H9 (cell line): Measurements from ENCODE around the gene TRMT61A. TPM values are rescaled to one million over a fixed set of nuclear protein-coding genes. Genes with fewer than 3 reads are reported as not detected.

Source experiments
- DNase-seq: peaks from one replicate; pipeline ENCODE4 v3.0.0-alpha.2; 2017
- H2AFZ ChIP-seq: one replicate; pipeline ENCODE4 v1.6.1; 2013; ENCODE audit warnings: mild to moderate bottlenecking, low read length, control low read depth, moderate library complexity
- H2AK5ac ChIP-seq: 2 replicates; pipeline ENCODE4 v1.6.1; 2013; ENCODE audit warnings: low read length, control low read depth, mixed read lengths; ENCODE audit not compliant: insufficient read length
- H2BK120ac ChIP-seq: one replicate; pipeline ENCODE4 v1.6.1; 2013; ENCODE audit warnings: low read depth, mild to moderate bottlenecking, low read length, control low read depth, inconsistent platforms; ENCODE audit not compliant: poor library complexity, severe bottlenecking
- H2BK12ac ChIP-seq: 2 replicates; pipeline ENCODE4 v1.6.1; 2013; ENCODE audit warnings: low read length, control low read depth, mixed read lengths, low read depth; ENCODE audit not compliant: insufficient read length
- H2BK15ac ChIP-seq: 2 replicates; pipeline ENCODE4 v1.6.1; 2013; ENCODE audit warnings: low read depth, low read length, control low read depth
- H2BK20ac ChIP-seq: one replicate; pipeline ENCODE4 v1.6.1; 2013; ENCODE audit warnings: low read depth, mild to moderate bottlenecking, low read length, control low read depth, inconsistent platforms; ENCODE audit not compliant: poor library complexity, severe bottlenecking
- H2BK5ac ChIP-seq: 2 replicates; pipeline ENCODE4 v1.6.1; 2013; ENCODE audit warnings: low read length, control low read depth, mixed read lengths; ENCODE audit not compliant: insufficient read length
- H3K14ac ChIP-seq: 2 replicates; pipeline ENCODE4 v1.6.1; 2013; ENCODE audit warnings: low read length, control low read depth; ENCODE audit not compliant: insufficient read depth
- H3K18ac ChIP-seq: 2 replicates; pipeline ENCODE4 v1.6.1; 2013; ENCODE audit warnings: low read depth, mild to moderate bottlenecking, mixed read lengths, low read length, control low read depth; ENCODE audit not compliant: insufficient read length
- H3K23ac ChIP-seq: 2 replicates; pipeline ENCODE4 v1.6.1; 2013; ENCODE audit warnings: low read length, control low read depth, mixed read lengths, low read depth; ENCODE audit not compliant: insufficient read length
- H3K23me2 ChIP-seq: 2 replicates; pipeline ENCODE4 v1.6.1; 2013; ENCODE audit warnings: low read depth, mild to moderate bottlenecking, mixed read lengths, low read length, control low read depth; ENCODE audit not compliant: insufficient read length, poor library complexity, severe bottlenecking
- H3K27ac ChIP-seq: 2 replicates; pipeline ENCODE4 v1.5.1; 2013; ENCODE audit warnings: low read length, control low read depth, mixed read lengths, low read depth; ENCODE audit not compliant: insufficient read length
- H3K27me3 ChIP-seq: 2 replicates; pipeline ENCODE4 v1.6.1; 2013; ENCODE audit warnings: low read length, control low read depth, inconsistent platforms; ENCODE audit not compliant: insufficient read depth
- H3K4ac ChIP-seq: 2 replicates; pipeline ENCODE4 v1.6.1; 2013; ENCODE audit warnings: low read depth, mild to moderate bottlenecking, control low read depth, inconsistent platforms, low read length, moderate library complexity
- H3K4me1 ChIP-seq: 2 replicates; pipeline ENCODE4 v1.6.1; 2013; ENCODE audit warnings: low read length, control low read depth, inconsistent platforms; ENCODE audit not compliant: insufficient read depth
- H3K4me2 ChIP-seq: 2 replicates; pipeline ENCODE4 v1.6.1; 2013; ENCODE audit warnings: low read length, control low read depth, mixed read lengths; ENCODE audit not compliant: insufficient read length, insufficient read depth
- H3K56ac ChIP-seq: 2 replicates; pipeline ENCODE4 v1.6.1; 2013; ENCODE audit warnings: low read depth, mild to moderate bottlenecking, mixed read lengths, low read length, control low read depth; ENCODE audit not compliant: insufficient read length
- H3K79me1 ChIP-seq: 2 replicates; pipeline ENCODE4 v1.6.1; 2013; ENCODE audit warnings: low read depth, mild to moderate bottlenecking, moderate library complexity, low read length, control low read depth, inconsistent platforms; ENCODE audit not compliant: insufficient read depth, poor library complexity, severe bottlenecking
- H3K79me2 ChIP-seq: 2 replicates; pipeline ENCODE4 v1.6.1; 2013; ENCODE audit warnings: low read length, control low read depth, inconsistent platforms; ENCODE audit not compliant: insufficient read depth
- H3K9ac ChIP-seq: 2 replicates; pipeline ENCODE4 v1.6.1; 2013; ENCODE audit warnings: low read length, control low read depth, mixed read lengths; ENCODE audit not compliant: insufficient read length; ENCODE audit errors: extremely low read depth
- H3K9me3 ChIP-seq: one replicate; pipeline ENCODE4 v1.6.1; 2013; ENCODE audit warnings: low read depth, low read length, inconsistent platforms; ENCODE audit not compliant: control insufficient read depth
- H3T11ph ChIP-seq: one replicate; pipeline ENCODE4 v1.6.1; 2013; ENCODE audit warnings: mild to moderate bottlenecking, low read length, control low read depth, inconsistent platforms
- H4K20me1 ChIP-seq: one replicate; pipeline ENCODE4 v1.6.1; 2013; ENCODE audit not compliant: control insufficient read depth, insufficient read length, insufficient read depth
- H4K5ac ChIP-seq: 2 replicates; pipeline ENCODE4 v1.6.1; 2013; ENCODE audit warnings: low read depth, mild to moderate bottlenecking, mixed read lengths, low read length, control low read depth; ENCODE audit not compliant: insufficient read length
- H4K8ac ChIP-seq: replicated peaks from 2 replicates; pipeline ENCODE4 v1.6.1; 2013; ENCODE audit warnings: low read length, control low read depth, mixed read lengths, low read depth; ENCODE audit not compliant: insufficient read length
- H4K91ac ChIP-seq: 2 replicates; pipeline ENCODE4 v1.6.1; 2013; ENCODE audit warnings: low read depth, mild to moderate bottlenecking, moderate library complexity, mixed read lengths, low read length, control low read depth; ENCODE audit not compliant: insufficient read length
- H3K27ac Mint-ChIP-seq, 3 experiments: 2 replicates in 2 of 3; 3 replicates in 1 of 3; pipeline ENCODE4 v1.8.0; 2020 to 2021; ENCODE audit warnings: mixed read lengths in 3 of 3, mild to moderate bottlenecking in 1 of 3, moderate library complexity in 1 of 3
- H3K27me3 Mint-ChIP-seq: 2 replicates; pipeline ENCODE4 v1.8.0; 2021; ENCODE audit warnings: low read depth, mild to moderate bottlenecking, moderate library complexity, mixed read lengths
- H3K36me3 Mint-ChIP-seq, 3 experiments: 2 replicates in 2 of 3; 3 replicates in 1 of 3; pipeline ENCODE4 v1.8.0; 2020 to 2021; ENCODE audit warnings: low read depth in 3 of 3, mixed read lengths in 3 of 3; ENCODE audit not compliant: insufficient read depth in 1 of 3
- H3K4me1 Mint-ChIP-seq, 2 experiments: 2 replicates each; pipeline ENCODE4 v1.8.0; 2020; ENCODE audit warnings: mixed read lengths in 2 of 2
- H3K4me3 Mint-ChIP-seq, 2 experiments: 2 replicates in 1 of 2; 3 replicates in 1 of 2; pipeline ENCODE4 v1.8.0; 2020 to 2021; ENCODE audit warnings: mild to moderate bottlenecking in 2 of 2, mixed read lengths in 2 of 2, moderate library complexity in 1 of 2
- H3K9me3 Mint-ChIP-seq, 2 experiments: 2 replicates in 1 of 2; 3 replicates in 1 of 2; pipeline ENCODE4 v1.8.0; 2020; ENCODE audit warnings: mild to moderate bottlenecking in 2 of 2, mixed read lengths in 2 of 2, moderate library complexity in 1 of 2
- CTCF ChIP-seq: fragments of 200-600 bp; sonication (generic); conservative IDR thresholded peaks from 3 replicates; pipeline ENCODE4 v1.8.0; 2021; ENCODE audit warnings: antibody characterized with exemption, mild to moderate bottlenecking
- WGBS: extraction: QIAGEN DNeasy Blood & Tissue Kit; methylation state at CpG from one replicate; pipeline ENCODE4 v1.1.7; 2013; ENCODE audit warnings: missing lambda C conversion rate, low lambda C conversion rate, mixed read lengths; ENCODE audit not compliant: insufficient read length; ENCODE audit errors: extremely low coverage; 5-methylcytosine and 5-hydroxymethylcytosine counted together
- total RNA-seq: library from RNA; stranded (reverse); gene quantifications from 2 replicates; pipeline ENCODE4 v1.2.1, GENCODE V29; 2021

Gene TRMT61A
- total RNA-seq, 1 experiment from 2014 or later = 21.9 TPM

GRCh38 chr14:103544388-103545218, 15.6 kb downstream of the TRMT61A start:
- no peak overlapping the region for H2AFZ ChIP-seq
- Mint-ChIP-seq H3K36me3 (no peaks in the 10 kb centered on the region), H3K4me1 (peaks cover 12 to 23% of the 10 kb centered on the region in 2 experiments), H3K9me3 (no peaks in the 10 kb centered on the region), H3K4me3 (no peak overlapping the region), H3K27ac (no peak overlapping the region; a peak in 1 of 7 replicates), H3K27me3 (peaks cover 5% of the 10 kb centered on the region)
- DNase-seq = no peak
- no peak overlapping the region for H4K5ac ChIP-seq
- TF ChIP-seq CTCF = no peak
- H3K4ac ChIP-seq = no peak overlapping the region
- no peaks in the 10 kb centered on the region; the same call in 1 of the 2 replicates for H3K4me1 ChIP-seq
- H3K56ac ChIP-seq = no peak overlapping the region
- no peak overlapping the region for H2BK5ac ChIP-seq
- no peak overlapping the region for H3K9ac ChIP-seq
- no peak overlapping the region for H3T11ph ChIP-seq
- H3K27me3 ChIP-seq = no peaks in the 10 kb centered on the region
- H3K4me2 ChIP-seq = no peak overlapping the region
- 0 out of 2 replicates have a peak overlapping the region, but pooled peaks have one; percentile 15 for H2BK15ac ChIP-seq
- H3K79me1 ChIP-seq = no peaks in the 10 kb centered on the region
- WGBS = no CpG with 5 or more reads among the region's 35 CpGs
- H3K9me3 ChIP-seq = no peaks in the 10 kb centered on the region
- no peak overlapping the region for H4K8ac ChIP-seq
- H4K91ac ChIP-seq = no peak overlapping the region
- H3K23me2 ChIP-seq = peaks cover 4% of the 10 kb centered on the region
- H2BK20ac ChIP-seq = no peak overlapping the region
- peak overlapping the region; percentile 81 for H3K18ac ChIP-seq
- H2BK120ac ChIP-seq = no peak overlapping the region
- no peak overlapping the region for H3K27ac ChIP-seq
- no peaks in the 10 kb centered on the region for H3K79me2 ChIP-seq
- H2AK5ac ChIP-seq = no peak overlapping the region
- H2BK12ac ChIP-seq = no peak overlapping the region
- H3K14ac ChIP-seq = peak overlapping the region; percentile 66; the same call in 1 of the 2 replicates
- no peak overlapping the region for H3K23ac ChIP-seq
- no peaks in the 10 kb centered on the region for H4K20me1 ChIP-seq
